Psoas muscle (tissue), 8 donors: Measurements from ENCODE around the gene TMEM59L. TPM values are rescaled to one million over a fixed set of nuclear protein-coding genes. Genes with fewer than 3 reads are reported as not detected.

Experiments used
- ATAC-seq, 4 donors: fragments of 200-7000 bp; cut with Tn5 transposase; one replicate each; pipeline ENCODE4 v1.9.1; 2020; ENCODE audit warnings: moderate library complexity in 3 of 4, mild to moderate bottlenecking in 2 of 4
- DNase-seq, 2 donors: peaks; one replicate each; pipeline ENCODE4 v3.0.0-alpha.2; 2020
- H3K27ac ChIP-seq: fragments of 200-600 bp; one replicate; pipeline ENCODE4 v1.8.0; 2022
- H3K27me3 ChIP-seq, 3 donors: fragments of 200-600 bp in 1 of 3; one replicate each; pipeline versions ENCODE4 v1.6.1 to v1.8.0; 2013 to 2022; ENCODE audit warnings: low read length in 2 of 3, mild to moderate bottlenecking in 2 of 3, moderate library complexity in 1 of 3; ENCODE audit not compliant: insufficient read depth in 3 of 3
- H3K36me3 ChIP-seq, 2 donors: fragments of 200-600 bp in 1 of 2; one replicate each; pipeline versions ENCODE4 v1.6.1 to v1.8.0; 2013 to 2022; ENCODE audit warnings: low read depth in 1 of 2, mild to moderate bottlenecking in 1 of 2, moderate library complexity in 1 of 2; ENCODE audit not compliant: insufficient read depth in 1 of 2
- H3K4me1 ChIP-seq: fragments of 200-600 bp; one replicate; pipeline ENCODE4 v1.8.0; 2022
- H3K4me3 ChIP-seq: fragments of 200-600 bp; one replicate; pipeline ENCODE4 v1.8.0; 2022; ENCODE audit warnings: mild to moderate bottlenecking
- H3K9me3 ChIP-seq: fragments of 200-600 bp; one replicate; pipeline ENCODE4 v1.8.0; 2022
- WGBS, 3 donors: extraction: QIAGEN DNeasy Blood & Tissue Kit; methylation state at CpG; one replicate each; pipeline versions ENCODE4 v1.1.6 to v1.1.7; 2013; 5-methylcytosine and 5-hydroxymethylcytosine counted together
- intact Hi-C, 2 donors: fragments of 100-400 bp; cut with DNase I; formaldehyde crosslinking; loops; one replicate each; pipeline versions ENCODE4 v1.11.0 to v1.14.2; 2022
- polyA plus RNA-seq, 3 donors: library from polyadenylated mRNA; stranded (reverse); fragments of 200-250 nt; gene quantifications; one replicate each; pipeline ENCODE4 v1.2.3, GENCODE V29; 2013
- total RNA-seq, 4 donors: library from RNA; stranded (reverse); fragmentation: NEBNext Ultra II Directional in 2 of 4; extraction: Animal tissue kit (Norgen Biotek cat#: 25700) in 2 of 4; gene quantifications; one replicate each; pipeline versions ENCODE4 v1.2.1 to v1.2.4, GENCODE V29; 2021 to 2023
- TF ChIP-seq, protein P1 (sequence below): fragments of 200-600 bp; IDR thresholded peaks from one replicate; pipeline ENCODE4 v1.8.0; 2022; ENCODE audit warnings: antibody characterized with exemption
- donor health status: healthy with polysubstance abuse.
- donor health status: DM: no; HTN: no; CAD: no; lungs with moderate emphysema.
- donor health status: Bipolar disorder and iron deficiency.
- donor health status: healthy.
- donor health status: DM: yes; HTN: yes; CAD: no.
- donor health status: DM: no; HTN: no; CAD: no.
- donor health status: DM: no; HTN: no; CAD: no.
- donor health status: DM: yes; HTN: yes; CAD: no.

TMEM59L gene
- total and polyA plus RNA-seq, 7 donors: 0.79 to 4.8 (median 2.5) TPM

DNA sequence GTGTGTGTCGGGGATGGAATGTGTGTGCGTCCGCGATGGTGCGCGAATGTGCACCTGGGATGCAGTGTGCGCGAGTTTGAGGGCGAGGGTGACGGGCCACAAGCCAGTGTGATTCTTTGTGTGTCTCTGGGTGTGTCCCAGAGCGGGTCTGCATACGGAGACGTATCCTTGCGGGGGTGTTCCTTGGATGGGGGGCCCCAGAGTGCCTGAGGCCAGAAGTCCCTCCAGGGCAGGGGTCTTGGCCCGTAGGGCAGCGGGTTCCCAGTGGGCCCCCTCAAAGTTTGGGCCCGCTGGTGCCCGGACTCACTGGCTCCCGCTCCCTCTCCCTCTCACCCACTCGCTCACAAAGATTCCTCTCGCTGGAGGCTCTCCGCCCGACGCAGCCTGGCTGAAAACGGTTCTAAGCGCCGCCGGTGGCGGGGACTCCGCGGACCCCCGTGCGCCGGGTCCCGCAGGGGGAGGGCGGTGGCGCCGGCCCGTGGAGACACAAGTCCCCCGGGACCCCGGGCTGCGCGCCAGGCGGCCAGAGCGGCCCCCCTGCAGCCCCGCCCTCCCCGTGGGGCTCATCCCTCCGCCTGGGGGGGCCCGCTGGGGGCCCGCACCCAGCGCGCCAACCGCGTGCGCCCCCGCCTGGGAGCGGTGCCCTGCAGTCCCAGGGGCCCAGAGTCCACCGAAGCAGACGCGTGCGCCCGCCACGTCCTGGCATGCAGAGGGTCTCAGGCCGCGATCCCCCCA, 7.0 kb upstream of the TMEM59L start:
- TF ChIP-seq, protein P1, sequence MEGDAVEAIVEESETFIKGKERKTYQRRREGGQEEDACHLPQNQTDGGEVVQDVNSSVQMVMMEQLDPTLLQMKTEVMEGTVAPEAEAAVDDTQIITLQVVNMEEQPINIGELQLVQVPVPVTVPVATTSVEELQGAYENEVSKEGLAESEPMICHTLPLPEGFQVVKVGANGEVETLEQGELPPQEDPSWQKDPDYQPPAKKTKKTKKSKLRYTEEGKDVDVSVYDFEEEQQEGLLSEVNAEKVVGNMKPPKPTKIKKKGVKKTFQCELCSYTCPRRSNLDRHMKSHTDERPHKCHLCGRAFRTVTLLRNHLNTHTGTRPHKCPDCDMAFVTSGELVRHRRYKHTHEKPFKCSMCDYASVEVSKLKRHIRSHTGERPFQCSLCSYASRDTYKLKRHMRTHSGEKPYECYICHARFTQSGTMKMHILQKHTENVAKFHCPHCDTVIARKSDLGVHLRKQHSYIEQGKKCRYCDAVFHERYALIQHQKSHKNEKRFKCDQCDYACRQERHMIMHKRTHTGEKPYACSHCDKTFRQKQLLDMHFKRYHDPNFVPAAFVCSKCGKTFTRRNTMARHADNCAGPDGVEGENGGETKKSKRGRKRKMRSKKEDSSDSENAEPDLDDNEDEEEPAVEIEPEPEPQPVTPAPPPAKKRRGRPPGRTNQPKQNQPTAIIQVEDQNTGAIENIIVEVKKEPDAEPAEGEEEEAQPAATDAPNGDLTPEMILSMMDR: no peak
- ATAC-seq (peak in 2 of 4 donors; percentile 6 to 17), DNase-seq (no peak)
- no peaks in the 10 kb centered on the region for H3K36me3 ChIP-seq
- no peak overlapping the region for H3K27ac ChIP-seq
- peak overlapping the region; percentile 50 for H3K4me3 ChIP-seq
- 9 to 14% (median 12%) methylated on average over 42 to 65 of the region's 65 CpGs for WGBS, 3 donors
- no peaks in the 10 kb centered on the region for H3K9me3 ChIP-seq
- peaks cover 0 to 70% (median 29%) of the 10 kb centered on the region in 3 donors for H3K27me3 ChIP-seq
- intact Hi-C loops: no loop called here
- peaks cover 10% of the 10 kb centered on the region for H3K4me1 ChIP-seq

DNA sequence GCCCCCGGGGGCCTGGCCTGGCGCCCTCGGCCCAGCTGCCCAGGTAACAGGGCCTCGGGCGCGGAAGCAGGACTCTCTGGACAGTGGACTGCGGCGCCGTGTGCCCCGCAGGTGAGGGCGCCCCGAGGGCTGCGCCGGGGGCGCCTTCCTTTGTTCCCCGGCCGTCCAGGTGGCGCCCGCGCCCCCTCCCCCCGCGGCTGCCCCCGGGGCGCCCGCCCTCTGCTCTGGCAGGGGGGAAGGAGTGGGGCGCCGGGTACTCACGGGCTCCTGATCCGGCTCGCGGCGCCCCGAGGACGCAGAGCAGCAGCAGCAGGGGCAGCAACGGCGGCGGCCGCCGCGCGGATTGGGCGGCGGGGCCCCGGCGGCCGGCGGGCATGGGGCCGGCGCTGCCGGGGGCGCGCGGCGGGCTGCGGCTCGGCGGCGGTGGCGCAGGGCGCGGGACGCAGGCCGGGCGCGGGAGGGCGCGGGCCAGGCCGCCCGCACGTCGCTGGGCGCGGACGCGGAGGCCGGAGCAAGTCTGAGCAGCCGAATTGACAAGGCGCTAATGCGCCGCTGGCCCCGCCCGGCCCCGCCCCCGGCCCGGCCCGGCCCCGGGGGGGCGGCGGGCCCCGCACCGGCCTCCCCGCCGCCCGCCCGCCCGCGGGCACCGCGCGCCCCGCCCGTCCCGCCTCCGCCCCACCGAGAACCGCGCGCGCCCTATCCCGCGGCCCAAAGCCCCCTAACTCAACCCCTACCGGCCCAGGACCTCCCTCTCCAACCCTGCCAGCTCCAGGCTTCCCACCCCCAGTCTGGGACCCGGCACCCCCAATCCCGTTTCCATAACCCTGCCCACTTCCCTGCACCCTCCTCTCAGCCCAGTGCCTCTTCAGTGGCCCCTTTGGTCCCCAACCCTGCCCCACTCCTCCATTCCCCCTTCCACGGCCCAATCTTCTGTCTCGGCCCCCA, 6.1 kb upstream of the TMEM59L start, which contains the start of gene CRLF1:
CRLF1 (minus strand) TSS at position 519 of the 945 bp plus-strand sequence; CDS start at position 376, 143 bp downstream.
- TF ChIP-seq, protein P1: no peak
- DNase-seq (peak in 1 of 2 donors; percentile 45), ATAC-seq (peak in 1 of 4 donors; percentile 36)
- Histone ChIP-seq H3K4me3 (peak within 1 kb of the TSS; percentile 50), H3K36me3 (no peaks in the 10 kb centered on the region), H3K27me3 (peaks cover 0 to 79% (median 32%) of the 10 kb centered on the region in 3 donors), H3K27ac (no peak within 1 kb of the TSS), H3K4me1 (peaks cover 11% of the 10 kb centered on the region), H3K9me3 (no peaks in the 10 kb centered on the region)
- intact Hi-C loops: no loop called here
- WGBS, 3 donors: 1 to 4% (median 2%) methylated on average over 5 to 116 of the region's 116 CpGs

DNA sequence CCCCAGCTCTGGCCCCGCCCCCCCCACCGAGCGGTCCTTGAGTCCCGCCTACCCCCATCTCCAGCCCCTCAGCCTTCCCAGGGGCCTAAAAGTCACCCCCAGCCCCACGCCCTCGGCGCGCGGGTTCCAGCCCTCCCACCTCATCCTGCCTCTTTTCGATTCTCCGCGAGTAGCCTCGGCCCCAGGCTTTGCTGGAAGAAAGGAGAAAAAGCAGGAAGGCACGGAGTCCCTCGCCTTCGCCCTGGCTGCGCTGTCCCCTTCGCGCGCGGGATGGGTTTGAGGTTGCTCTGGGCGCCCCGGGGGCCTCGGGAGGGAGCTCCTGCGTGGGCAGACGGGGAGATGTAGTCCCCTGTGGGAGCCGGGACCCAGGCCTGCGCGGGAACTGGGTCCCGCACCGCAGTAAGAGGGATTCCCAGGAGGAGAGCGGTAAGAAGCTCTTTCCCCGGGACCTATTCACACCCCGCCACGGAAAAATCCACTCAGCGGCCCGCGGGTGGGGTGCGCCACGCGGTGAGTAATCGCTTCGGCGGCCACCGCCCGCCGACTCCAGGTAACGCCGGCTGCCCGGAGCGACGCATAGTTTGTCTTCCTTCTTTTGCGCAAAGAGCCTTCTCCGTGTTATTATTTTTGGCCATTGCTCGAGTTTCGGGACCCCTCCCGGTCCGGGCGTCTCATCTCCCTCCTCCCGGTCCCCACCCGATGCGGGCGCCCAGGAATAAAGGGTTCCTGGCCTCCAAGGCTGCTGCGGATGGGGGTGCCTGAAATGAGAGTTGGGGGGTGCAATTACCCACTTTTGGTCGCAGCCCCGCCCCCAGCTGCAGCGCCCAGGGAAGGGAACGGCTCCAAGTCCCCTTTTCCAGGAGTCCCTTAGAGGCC, 5.2 kb upstream of the TMEM59L start:
- intact Hi-C loops: no loop called here
- TF ChIP-seq, protein P1: no peak
- 3% methylated on average over 63 to 68 of the region's 68 CpGs for WGBS, 3 donors
- peak overlapping the region; percentile 50 for H3K4me3 ChIP-seq
- H3K4me1 ChIP-seq: peaks cover 19% of the 10 kb centered on the region
- no peaks in the 10 kb centered on the region for H3K9me3 ChIP-seq
- peaks cover 0 to 88% (median 40%) of the 10 kb centered on the region in 3 donors for H3K27me3 ChIP-seq
- DNase-seq (peak in 1 of 2 donors; percentile 72), ATAC-seq (peak in 2 of 4 donors; percentile 24 to 43)
- no peaks in the 10 kb centered on the region for H3K36me3 ChIP-seq
- H3K27ac ChIP-seq: no peak overlapping the region

DNA sequence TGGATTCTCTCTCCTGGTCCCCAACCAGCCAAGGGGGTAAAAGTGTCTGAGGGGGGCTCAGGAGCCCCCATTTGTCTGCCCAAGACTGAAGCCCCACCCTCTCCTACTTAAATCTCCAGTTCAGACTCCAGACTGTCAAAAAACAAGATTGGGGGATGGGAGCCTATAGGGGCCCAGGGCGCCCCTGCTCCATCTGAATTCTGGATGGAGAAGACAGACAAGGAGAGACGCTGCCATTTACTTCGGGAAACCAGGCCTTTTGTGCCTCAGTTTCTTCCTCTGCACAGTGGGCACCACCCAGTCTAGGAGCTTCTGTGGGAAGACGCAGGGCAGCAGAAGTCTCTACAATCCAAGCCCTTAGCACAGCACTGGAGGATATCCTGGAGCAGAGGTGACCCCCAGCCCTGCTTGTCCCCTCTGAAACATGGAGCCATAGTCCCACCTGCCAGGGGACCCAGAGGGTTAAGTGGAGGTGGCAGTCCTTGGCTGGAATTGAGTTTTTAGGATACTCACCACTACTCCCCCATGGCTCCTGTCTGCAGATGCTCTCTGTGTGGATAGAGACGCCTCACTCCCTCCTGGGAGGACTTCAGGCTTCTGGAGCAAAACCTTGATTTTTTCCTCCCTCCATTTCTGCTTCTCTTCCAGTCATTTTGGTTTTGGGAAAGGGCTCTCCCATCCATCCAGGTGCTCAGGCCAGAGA, 4.4 kb upstream of the TMEM59L start:
- Histone ChIP-seq H3K27me3 (peaks cover 0 to 92% (median 47%) of the 10 kb centered on the region in 3 donors), H3K4me3 (peak overlapping the region; percentile 50), H3K9me3 (no peaks in the 10 kb centered on the region), H3K27ac (no peak overlapping the region), H3K36me3 (no peaks in the 10 kb centered on the region), H3K4me1 (peaks cover 21% of the 10 kb centered on the region)
- peak in 1 of 2 donors; percentile 32 for DNase-seq
- TF ChIP-seq, protein P1: no peak
- WGBS, 3 donors: 43 to 59% (median 58%) methylated on average over 5 of the region's 5 CpGs
- no peak for ATAC-seq
- intact Hi-C loops: no loop called here
